GM12878 (cell line): ENCODE measurements around the gene LMF1. TPM values are rescaled to one million over a fixed set of nuclear protein-coding genes. Genes with fewer than 3 reads are reported as not detected.

Experiments
- ATAC-seq: fragments of 200-7000 bp; cut with Tn5 transposase; 3 replicates; pipeline ENCODE4 v1.9.1; 2020; ENCODE audit warnings: mild to moderate bottlenecking, moderate library complexity
- BruUV-seq: library from RNA; stranded (reverse); fragments of 400-500 nt; replicated peaks from 2 replicates; lab custom pipeline; 2021; lab: Mats Ljungman, UMichigan
- CTCF ChIA-PET: fragments of 300-600 bp; sonication (Branson Sonifier 250); formaldehyde crosslinking; extraction: SDS; loops from one replicate; lab custom pipeline; 2021; ENCODE audit warnings: inconsistent platforms; lab: Yijun Ruan, JAX
- POLR2A ChIA-PET: fragments of 350-600 bp; formaldehyde crosslinking; extraction: SDS; loops from one replicate; lab custom pipeline; 2021; ENCODE audit warnings: inconsistent platforms; lab: Charles Lee
- RAD21 ChIA-PET: fragments of 300-600 bp; sonication (Branson Sonifier 250); formaldehyde crosslinking; loops from one replicate; lab custom pipeline; 2023; ENCODE audit warnings: antibody characterized with exemption; ENCODE audit not compliant: unreplicated experiment; lab: Charles Lee
- SMC1A ChIA-PET: fragments of 300-600 bp; sonication (Branson Sonifier 250); formaldehyde crosslinking; loops from one replicate; lab custom pipeline; 2023; ENCODE audit not compliant: unreplicated experiment, uncharacterized antibody; lab: Charles Lee
- DNase-seq: peaks from one replicate; pipeline ENCODE4 v3.0.0-alpha.2; 2011; ENCODE audit warnings: low read depth, low spot score
- FAIRE-seq: peaks from 3 replicates; lab custom pipeline; 2011; peaks lifted over from hg19 to GRCh38; lab: Jason Lieb, UNC
- H2AFZ ChIP-seq: 2 replicates; pipeline ENCODE4 v1.6.0; 2011; ENCODE audit warnings: low read depth, low read length, control low read depth; ENCODE audit not compliant: control insufficient read depth
- H3K27ac ChIP-seq: 2 replicates; pipeline ENCODE4 v1.5.1; 2011; ENCODE audit warnings: control low read depth; ENCODE audit not compliant: control insufficient read depth, insufficient read depth
- H3K27me3 ChIP-seq, 2 experiments: replicated peaks in 1 of 2; 2 replicates each; pipeline versions ENCODE4 v1.6.0 to v1.6.1; 2011; ENCODE audit warnings: low read length in 1 of 2; ENCODE audit not compliant: control insufficient read depth in 2 of 2, insufficient read depth in 2 of 2
- H3K36me3 ChIP-seq, 2 experiments: 2 replicates each; pipeline ENCODE4 v1.5.1; 2011; ENCODE audit warnings: low read length in 1 of 2; ENCODE audit not compliant: control insufficient read depth in 2 of 2, insufficient read depth in 2 of 2
- H3K4me1 ChIP-seq: 2 replicates; pipeline ENCODE4 v1.6.1; 2011; ENCODE audit warnings: mild to moderate bottlenecking, low read length, moderate library complexity, mixed read lengths; ENCODE audit not compliant: control insufficient read depth, insufficient read depth
- H3K4me2 ChIP-seq: 2 replicates; pipeline ENCODE4 v1.6.0; 2011; ENCODE audit warnings: control low read depth; ENCODE audit not compliant: control insufficient read depth, insufficient read depth
- H3K4me3 ChIP-seq: fragments of 200-600 bp; sonication (generic); 2 replicates; pipeline ENCODE4 v1.5.1; 2016
- H3K79me2 ChIP-seq: 2 replicates; pipeline ENCODE4 v1.6.0; 2011; ENCODE audit warnings: low read length; ENCODE audit not compliant: control insufficient read depth, insufficient read depth
- H3K9ac ChIP-seq: 2 replicates; pipeline ENCODE4 v1.8.0; 2011; ENCODE audit warnings: low read length, control low read depth, mixed read lengths; ENCODE audit not compliant: control insufficient read depth, insufficient read depth
- H3K9me3 ChIP-seq: replicated peaks from 3 replicates; pipeline ENCODE4 v1.5.1; 2011; ENCODE audit warnings: mild to moderate bottlenecking, low read length; ENCODE audit not compliant: control insufficient read depth, insufficient read depth
- H4K20me1 ChIP-seq: 2 replicates; pipeline ENCODE4 v1.6.0; 2011; ENCODE audit not compliant: control insufficient read depth, insufficient read depth
- ATF7 ChIP-seq: fragments of 450-650 bp; IDR thresholded peaks from 2 replicates; pipeline ENCODE4 v1.6.1; 2016; ENCODE audit warnings: low read depth, mild to moderate bottlenecking
- CBX3 ChIP-seq: fragments of 200-600 bp; sonication (generic); IDR thresholded peaks from 2 replicates; pipeline ENCODE4 v1.6.1; 2016; ENCODE audit warnings: low read depth, borderline replicate concordance
- FOXK2 ChIP-seq: fragments of 450-650 bp; IDR thresholded peaks from 2 replicates; pipeline ENCODE4 v1.6.1; 2017; ENCODE audit warnings: mild to moderate bottlenecking, moderate library complexity
- FOXM1 ChIP-seq: IDR thresholded peaks from 2 replicates; pipeline ENCODE4 v1.6.1; 2012; ENCODE audit warnings: low read depth, mild to moderate bottlenecking, inconsistent platforms, low read length, moderate library complexity
- SMC3 ChIP-seq: IDR thresholded peaks from 2 replicates; pipeline ENCODE4 v1.6.1; 2011; ENCODE audit warnings: low read length, improper control_type of control experiment, borderline replicate concordance
- SUPT20H ChIP-seq: IDR thresholded peaks from 2 replicates; pipeline ENCODE4 v1.6.1; 2011; ENCODE audit warnings: low read depth, mild to moderate bottlenecking, low read length, moderate library complexity, borderline replicate concordance; ENCODE audit not compliant: control insufficient read depth
- ZNF384 ChIP-seq: IDR thresholded peaks from 2 replicates; pipeline ENCODE4 v1.6.1; 2012; ENCODE audit warnings: low read depth, mild to moderate bottlenecking, low read length, improper control_type of control experiment, borderline replicate concordance
- WGBS: methylation state at CpG from one replicate; pipeline ENCODE4 v1.1.6; 2016; ENCODE audit warnings: low lambda C conversion rate; ENCODE audit not compliant: insufficient replicate concordance, insufficient coverage; ENCODE audit errors: missing lambda C conversion rate; 5-methylcytosine and 5-hydroxymethylcytosine counted together
- in situ Hi-C: fragments of 300-500 bp; cut with MboI; formaldehyde crosslinking; loops from 9 replicates; pipeline ENCODE4 v1.14.3; 2018; ENCODE audit warnings: mixed read lengths
- intact Hi-C: fragments of 100-400 bp; cut with micrococcal nuclease; formaldehyde crosslinking; loops from one replicate; pipeline ENCODE4 v1.14.2; 2022; ENCODE audit not compliant: unreplicated experiment
- polyA plus RNA-seq, 11 experiments: library from polyadenylated mRNA; depleted of rRNA in 4 of 11; unstranded in 6 of 11; stranded (reverse) in 5 of 11; fragments of >200 nt; fragmentation: Nextera tagmentation in 4 of 11; fragmentation: Illumina TruSeq in 1 of 11; extraction: Ambion mirVana in 4 of 11; extraction: Trizol in 1 of 11; gene quantifications; 1 replicate in 1 of 11; 2 replicates in 10 of 11; pipeline versions ENCODE4 v1.2.1 to v1.2.3, GENCODE V29; 2011 to 2016; ENCODE audit warnings: inconsistent platforms in 2 of 11, missing spikeins in 2 of 11, low read depth in 1 of 11
- total RNA-seq, 4 experiments: library from RNA; depleted of rRNA in 3 of 4; stranded (reverse); fragments of >200 nt in 3 of 4; fragmentation: Illumina TruSeq in 1 of 4; extraction: Trizol in 1 of 4; gene quantifications; 2 replicates each; pipeline versions ENCODE4 v1.2.1 to v1.2.3, GENCODE V29; 2013 to 2021
- TF ChIP-seq, protein P1 (sequence below): IDR thresholded peaks from 2 replicates; pipeline ENCODE4 v1.6.1; 2011; ENCODE audit warnings: low read depth, mild to moderate bottlenecking, low read length, moderate library complexity, borderline replicate concordance; ENCODE audit errors: extremely low read depth
- TF ChIP-seq, protein P2 (sequence below): fragments of 450-650 bp; IDR thresholded peaks from 2 replicates; pipeline ENCODE4 v1.6.1; 2017; ENCODE audit warnings: mild to moderate bottlenecking, moderate library complexity

LMF1 gene
- total and polyA plus RNA-seq, 10 of the 15 experiments (the other 5 are each of a cell fraction or from before 2014, with no cell fraction given), result 0.18 to 3.2 (median 1.4) TPM; not detected in 1

DNA sequence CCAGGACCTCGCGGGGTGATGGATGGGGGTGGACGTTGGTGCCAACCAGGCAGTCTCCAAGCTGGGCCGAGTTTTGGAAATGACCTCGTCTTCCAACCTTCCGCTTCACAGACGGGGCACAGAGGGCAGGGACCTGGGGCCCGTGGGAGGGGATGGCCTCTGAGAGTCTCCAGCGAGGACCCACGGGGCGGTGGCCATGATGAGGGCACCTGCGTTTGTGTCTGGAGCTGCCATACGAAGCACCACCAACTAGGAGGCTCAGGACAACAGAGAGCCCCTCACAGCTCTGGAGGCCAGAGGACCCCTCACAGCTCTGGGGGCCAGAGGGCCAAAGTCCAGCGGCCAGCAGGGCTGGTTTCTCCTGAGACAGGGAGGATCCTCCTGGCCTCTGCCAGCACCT lies 37.3 kb upstream of the LMF1 start:
- no peak overlapping the region for H3K4me2 ChIP-seq
- H3K36me3 ChIP-seq, result no peaks in the 10 kb centered on the region
- no peak overlapping the region for H3K9ac ChIP-seq
- ATAC-seq (no peak), FAIRE-seq (no peak), DNase-seq (no peak)
- no peak overlapping the region for H3K4me3 ChIP-seq
- CTCF ChIA-PET, result no interaction called here
- SMC1A ChIA-PET, result no interaction called here
- intact Hi-C loops, result no loop called here
- H3K27ac ChIP-seq, result no peak overlapping the region
- H3K27me3 ChIP-seq, result no peaks in the 10 kb centered on the region
- WGBS, result 55% methylated on average over 14 of the region's 14 CpGs
- RAD21 ChIA-PET, result no interaction called here
- no peaks in the 10 kb centered on the region for H4K20me1 ChIP-seq
- POLR2A ChIA-PET, result no interaction called here
- no TSS peak for BruUV-seq
- in situ Hi-C loops, result no loop called here
- H3K4me1 ChIP-seq, result peaks cover 10% of the 10 kb centered on the region
- no peaks in the 10 kb centered on the region for H3K79me2 ChIP-seq
- no peaks in the 10 kb centered on the region for H3K9me3 ChIP-seq
- TF ChIP-seq ATF7 (no peak), FOXM1 (no peak), FOXK2 (no peak), CBX3 (no peak)
- TF ChIP-seq, protein P1, sequence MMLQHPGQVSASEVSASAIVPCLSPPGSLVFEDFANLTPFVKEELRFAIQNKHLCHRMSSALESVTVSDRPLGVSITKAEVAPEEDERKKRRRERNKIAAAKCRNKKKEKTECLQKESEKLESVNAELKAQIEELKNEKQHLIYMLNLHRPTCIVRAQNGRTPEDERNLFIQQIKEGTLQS, result no peak
- no peak overlapping the region for H2AFZ ChIP-seq

DNA sequence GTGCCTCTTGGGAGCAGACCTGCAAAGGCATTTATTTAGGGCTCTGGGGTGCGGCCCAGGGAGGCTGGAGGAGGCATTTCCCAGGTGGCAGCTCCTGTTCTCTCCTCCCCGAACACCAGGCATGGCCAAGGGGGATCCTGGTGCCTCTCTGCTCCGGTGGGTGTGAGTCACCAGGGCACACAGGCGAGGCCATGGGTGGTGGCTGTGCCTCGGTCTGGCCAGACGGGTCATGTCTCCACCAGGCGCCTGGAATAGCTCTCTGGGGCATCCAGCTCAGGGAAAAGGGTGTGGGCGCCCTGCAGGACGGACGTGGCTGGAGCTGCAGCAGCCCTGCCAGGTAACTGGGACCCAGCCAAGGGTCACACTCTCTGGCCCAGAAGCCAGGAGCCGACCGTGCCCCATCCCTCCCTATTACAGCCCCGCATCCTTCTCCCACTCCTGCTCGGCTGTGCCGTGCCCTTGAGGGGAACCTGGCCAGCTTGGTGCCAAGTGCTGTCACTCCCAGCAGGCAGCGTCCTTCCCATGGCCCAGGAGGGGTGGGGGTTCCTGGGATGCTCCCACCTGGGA lies 36.6 kb upstream of the LMF1 start:
- in situ Hi-C loops (no loop called here), intact Hi-C loops (no loop called here)
- Histone ChIP-seq H3K36me3 (no peaks in the 10 kb centered on the region), H4K20me1 (no peaks in the 10 kb centered on the region), H3K4me1 (peaks cover 10% of the 10 kb centered on the region), H3K79me2 (no peaks in the 10 kb centered on the region), H3K4me2 (no peak overlapping the region), H3K9ac (no peak overlapping the region), H3K27me3 (no peaks in the 10 kb centered on the region), H3K4me3 (no peak overlapping the region), H3K27ac (no peak overlapping the region), H3K9me3 (no peaks in the 10 kb centered on the region), H2AFZ (no peak overlapping the region)
- ChIA-PET CTCF (no interaction called here), POLR2A (no interaction called here), RAD21 (no interaction called here), SMC1A (no interaction called here)
- no peak for ATAC-seq
- DNase-seq, result no peak
- no TSS peak for BruUV-seq
- WGBS, result 29% methylated on average over 16 of the region's 16 CpGs
- FAIRE-seq, result no peak
- TF ChIP-seq ZNF384, result no peak
- TF ChIP-seq SMC3, result no peak
- TF ChIP-seq, protein P2, sequence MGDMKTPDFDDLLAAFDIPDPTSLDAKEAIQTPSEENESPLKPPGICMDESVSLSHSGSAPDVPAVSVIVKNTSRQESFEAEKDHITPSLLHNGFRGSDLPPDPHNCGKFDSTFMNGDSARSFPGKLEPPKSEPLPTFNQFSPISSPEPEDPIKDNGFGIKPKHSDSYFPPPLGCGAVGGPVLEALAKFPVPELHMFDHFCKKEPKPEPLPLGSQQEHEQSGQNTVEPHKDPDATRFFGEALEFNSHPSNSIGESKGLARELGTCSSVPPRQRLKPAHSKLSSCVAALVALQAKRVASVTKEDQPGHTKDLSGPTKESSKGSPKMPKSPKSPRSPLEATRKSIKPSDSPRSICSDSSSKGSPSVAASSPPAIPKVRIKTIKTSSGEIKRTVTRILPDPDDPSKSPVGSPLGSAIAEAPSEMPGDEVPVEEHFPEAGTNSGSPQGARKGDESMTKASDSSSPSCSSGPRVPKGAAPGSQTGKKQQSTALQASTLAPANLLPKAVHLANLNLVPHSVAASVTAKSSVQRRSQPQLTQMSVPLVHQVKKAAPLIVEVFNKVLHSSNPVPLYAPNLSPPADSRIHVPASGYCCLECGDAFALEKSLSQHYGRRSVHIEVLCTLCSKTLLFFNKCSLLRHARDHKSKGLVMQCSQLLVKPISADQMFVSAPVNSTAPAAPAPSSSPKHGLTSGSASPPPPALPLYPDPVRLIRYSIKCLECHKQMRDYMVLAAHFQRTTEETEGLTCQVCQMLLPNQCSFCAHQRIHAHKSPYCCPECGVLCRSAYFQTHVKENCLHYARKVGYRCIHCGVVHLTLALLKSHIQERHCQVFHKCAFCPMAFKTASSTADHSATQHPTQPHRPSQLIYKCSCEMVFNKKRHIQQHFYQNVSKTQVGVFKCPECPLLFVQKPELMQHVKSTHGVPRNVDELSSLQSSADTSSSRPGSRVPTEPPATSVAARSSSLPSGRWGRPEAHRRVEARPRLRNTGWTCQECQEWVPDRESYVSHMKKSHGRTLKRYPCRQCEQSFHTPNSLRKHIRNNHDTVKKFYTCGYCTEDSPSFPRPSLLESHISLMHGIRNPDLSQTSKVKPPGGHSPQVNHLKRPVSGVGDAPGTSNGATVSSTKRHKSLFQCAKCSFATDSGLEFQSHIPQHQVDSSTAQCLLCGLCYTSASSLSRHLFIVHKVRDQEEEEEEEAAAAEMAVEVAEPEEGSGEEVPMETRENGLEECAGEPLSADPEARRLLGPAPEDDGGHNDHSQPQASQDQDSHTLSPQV, result no peak
- no peak for TF ChIP-seq SUPT20H
